Fibroblast of lung (primary cell): ENCODE measurements around the gene PAPPA. TPM values are rescaled to one million over a fixed set of nuclear protein-coding genes. Genes with fewer than 3 reads are reported as not detected.
A peak's percentile ranks its signal among the peaks of the same experiment; 100 is the strongest.

Experiments used
- DNase-seq, 2 donors: peaks; one replicate each; pipeline versions ENCODE4 v3.0.0 to v3.0.0-alpha.2; 2010; ENCODE audit warnings: low read depth in 2 of 2
- H2AFZ ChIP-seq: 2 replicates; pipeline ENCODE4 v1.5.1; 2012; ENCODE audit warnings: low read length, control low read depth, inconsistent platforms
- H3K27ac ChIP-seq: 2 replicates; pipeline ENCODE4 v1.5.1; 2011; ENCODE audit warnings: low read length, control low read depth; ENCODE audit not compliant: insufficient read depth
- H3K27me3 ChIP-seq: 2 replicates; pipeline ENCODE4 v1.5.1; 2011; ENCODE audit warnings: mild to moderate bottlenecking, low read length; ENCODE audit not compliant: control insufficient read depth, insufficient read depth
- H3K36me3 ChIP-seq: 2 replicates; pipeline ENCODE4 v1.5.1; 2011; ENCODE audit warnings: low read length; ENCODE audit not compliant: control insufficient read depth, insufficient read depth
- H3K4me1 ChIP-seq: 2 replicates; pipeline ENCODE4 v1.5.1; 2011; ENCODE audit warnings: low read length; ENCODE audit not compliant: control insufficient read depth, insufficient read depth; ENCODE audit errors: extremely low read depth
- H3K4me2 ChIP-seq: 2 replicates; pipeline ENCODE4 v1.5.1; 2011; ENCODE audit warnings: low read length, control low read depth; ENCODE audit not compliant: insufficient read depth; ENCODE audit errors: extremely low read depth
- H3K4me3 ChIP-seq, 4 experiments: fragments of 200-600 bp in 1 of 4; sonication (generic) in 1 of 4; replicated peaks in 1 of 4; 2 replicates each; pipeline ENCODE4 v1.5.1; 2011 to 2016; ENCODE audit warnings: low read length in 4 of 4, low read depth in 3 of 4, mild to moderate bottlenecking in 3 of 4, control low read depth in 2 of 4, inconsistent platforms in 1 of 4, mixed read lengths in 1 of 4; ENCODE audit not compliant: insufficient read depth in 1 of 4; ENCODE audit errors: control extremely low read depth in 1 of 4
- H3K79me2 ChIP-seq: 2 replicates; pipeline ENCODE4 v1.5.1; 2012; ENCODE audit warnings: mild to moderate bottlenecking, low read length, inconsistent platforms; ENCODE audit not compliant: control insufficient read depth, insufficient read depth
- H3K9ac ChIP-seq: 2 replicates; pipeline ENCODE4 v1.5.1; 2011; ENCODE audit warnings: mild to moderate bottlenecking, low read length, control low read depth; ENCODE audit not compliant: insufficient read depth
- H3K9me3 ChIP-seq: 2 replicates; pipeline ENCODE4 v1.5.1; 2012; ENCODE audit warnings: low read depth, low read length; ENCODE audit not compliant: control insufficient read depth, insufficient read depth
- H4K20me1 ChIP-seq: 2 replicates; pipeline ENCODE4 v1.5.1; 2011; ENCODE audit warnings: low read length; ENCODE audit not compliant: control insufficient read depth, insufficient read depth; ENCODE audit errors: extremely low read depth
- CTCF ChIP-seq, 2 donors: IDR thresholded peaks in 1 of 2; conservative IDR thresholded peaks in 1 of 2; 1 replicate in 1 of 2; 2 replicates in 1 of 2; pipeline ENCODE4 v1.5.1; 2011 to 2012; ENCODE audit warnings: low read length in 2 of 2, control low read depth in 1 of 2, inconsistent platforms in 1 of 2, low read depth in 1 of 2, mild to moderate bottlenecking in 1 of 2
- EZH2 ChIP-seq: IDR thresholded peaks from 2 replicates; pipeline ENCODE4 v1.5.1; 2012; ENCODE audit warnings: low read length, control low read depth, mild to moderate bottlenecking; ENCODE audit errors: missing control alignments
- polyA plus RNA-seq, 2 donors: library from polyadenylated mRNA; depleted of rRNA in 1 of 2; stranded (reverse) in 1 of 2; unstranded in 1 of 2; fragments of >200 nt; gene quantifications; 2 replicates each; pipeline ENCODE4 v1.2.1, GENCODE V29; 2011 to 2012; ENCODE audit warnings: missing spikeins in 1 of 2
- total RNA-seq: library from RNA; depleted of rRNA; stranded (reverse); fragments of >200 nt; gene quantifications from 2 replicates; pipeline ENCODE4 v1.2.1, GENCODE V29; 2014

Gene PAPPA
- total and polyA plus RNA-seq, 2 donors (not counting 1 experiment from before 2014, with no cell fraction given) = 8.8 to 45.7 TPM

- H3K79me2 ChIP-seq = no peaks in the 10 kb centered on the region
- H3K9ac ChIP-seq = no peak overlapping the region
- H3K36me3 ChIP-seq = no peaks in the 10 kb centered on the region
- peak; percentile 67 to 87 for DNase-seq
- no peak overlapping the region for H2AFZ ChIP-seq
- no peaks in the 10 kb centered on the region for H3K27me3 ChIP-seq
- TF ChIP-seq EZH2 = no peak
- TF ChIP-seq CTCF (conservative IDR thresholded peaks at IDR 0.05 in 1 of 2, IDR thresholded peaks at IDR 0.05 in 1 of 2; ENCODE audit: low read depth in 1 of 2, low read length in 2 of 2) = no peak
- H3K4me2 ChIP-seq = no peak overlapping the region
- no peaks in the 10 kb centered on the region for H4K20me1 ChIP-seq
- no peak overlapping the region for H3K27ac ChIP-seq
- peaks cover 3% of the 10 kb centered on the region for H3K4me1 ChIP-seq
- H3K9me3 ChIP-seq = no peaks in the 10 kb centered on the region
- H3K4me3 ChIP-seq = no peak overlapping the region
Observed at GRCh38 chr9:116141864-116142561, 11.6 kb upstream of the PAPPA start.

GRCh38 chr9:116142706-116143492 lies 10.7 kb upstream of the PAPPA start:
- Histone ChIP-seq H3K79me2 (no peaks in the 10 kb centered on the region), H3K9ac (no peak overlapping the region), H3K9me3 (no peaks in the 10 kb centered on the region), H4K20me1 (no peaks in the 10 kb centered on the region), H2AFZ (no peak overlapping the region), H3K36me3 (no peaks in the 10 kb centered on the region), H3K4me1 (peaks cover 3% of the 10 kb centered on the region), H3K27me3 (no peaks in the 10 kb centered on the region), H3K4me3 (no peak overlapping the region), H3K4me2 (no peak overlapping the region), H3K27ac (no peak overlapping the region)
- no peak for TF ChIP-seq EZH2
- TF ChIP-seq CTCF (conservative IDR thresholded peaks at IDR 0.05 in 1 of 2, IDR thresholded peaks at IDR 0.05 in 1 of 2; ENCODE audit: low read depth in 1 of 2, low read length in 2 of 2) = no peak
- DNase-seq = no peak

GRCh38 chr9:116144038-116144437 lies 9.6 kb upstream of the PAPPA start:
- no peak overlapping the region for H3K4me3 ChIP-seq
- peaks cover 3% of the 10 kb centered on the region for H3K4me1 ChIP-seq
- no peaks in the 10 kb centered on the region for H3K27me3 ChIP-seq
- no peaks in the 10 kb centered on the region for H3K79me2 ChIP-seq
- no peak overlapping the region for H3K27ac ChIP-seq
- H3K4me2 ChIP-seq = no peak overlapping the region
- no peaks in the 10 kb centered on the region for H4K20me1 ChIP-seq
- H2AFZ ChIP-seq = no peak overlapping the region
- no peaks in the 10 kb centered on the region for H3K9me3 ChIP-seq
- H3K9ac ChIP-seq = no peak overlapping the region
- peak; percentile 39 to 85 for DNase-seq
- H3K36me3 ChIP-seq = no peaks in the 10 kb centered on the region
- TF ChIP-seq EZH2 (no peak), CTCF (conservative IDR thresholded peaks at IDR 0.05 in 1 of 2, IDR thresholded peaks at IDR 0.05 in 1 of 2; ENCODE audit: low read depth in 1 of 2, low read length in 2 of 2) (no peak)
